Neural progenitor cell (in vitro differentiated cells): ENCODE results near the gene CAPG.

Experiments used
- EZH2 ChIP-seq: fragments of 200-600 bp; sonication (generic); IDR thresholded peaks from 2 replicates; pipeline ENCODE4 v1.6.1; 2017; ENCODE audit warnings: antibody characterized with exemption, mild to moderate bottlenecking, moderate library complexity
- TF ChIP-seq, protein P1 (sequence below): fragments of 200-600 bp; sonication (generic); IDR thresholded peaks from 2 replicates; pipeline ENCODE4 v1.5.1; 2017; ENCODE audit warnings: antibody characterized with exemption, mild to moderate bottlenecking

- TF ChIP-seq, protein P1, sequence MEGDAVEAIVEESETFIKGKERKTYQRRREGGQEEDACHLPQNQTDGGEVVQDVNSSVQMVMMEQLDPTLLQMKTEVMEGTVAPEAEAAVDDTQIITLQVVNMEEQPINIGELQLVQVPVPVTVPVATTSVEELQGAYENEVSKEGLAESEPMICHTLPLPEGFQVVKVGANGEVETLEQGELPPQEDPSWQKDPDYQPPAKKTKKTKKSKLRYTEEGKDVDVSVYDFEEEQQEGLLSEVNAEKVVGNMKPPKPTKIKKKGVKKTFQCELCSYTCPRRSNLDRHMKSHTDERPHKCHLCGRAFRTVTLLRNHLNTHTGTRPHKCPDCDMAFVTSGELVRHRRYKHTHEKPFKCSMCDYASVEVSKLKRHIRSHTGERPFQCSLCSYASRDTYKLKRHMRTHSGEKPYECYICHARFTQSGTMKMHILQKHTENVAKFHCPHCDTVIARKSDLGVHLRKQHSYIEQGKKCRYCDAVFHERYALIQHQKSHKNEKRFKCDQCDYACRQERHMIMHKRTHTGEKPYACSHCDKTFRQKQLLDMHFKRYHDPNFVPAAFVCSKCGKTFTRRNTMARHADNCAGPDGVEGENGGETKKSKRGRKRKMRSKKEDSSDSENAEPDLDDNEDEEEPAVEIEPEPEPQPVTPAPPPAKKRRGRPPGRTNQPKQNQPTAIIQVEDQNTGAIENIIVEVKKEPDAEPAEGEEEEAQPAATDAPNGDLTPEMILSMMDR, result no peak
- TF ChIP-seq EZH2, result no peak
Measured at GRCh38 chr2:85445316-85446295, 35.4 kb upstream of the CAPG start.
